ENCODE results near the gene USP32.
"Not testable (repeated sequence)": the region's sequence is repeated elsewhere in the genome, so short reads cannot be mapped to it uniquely, and the experiment has no call there.

The USP32 gene

DNA sequence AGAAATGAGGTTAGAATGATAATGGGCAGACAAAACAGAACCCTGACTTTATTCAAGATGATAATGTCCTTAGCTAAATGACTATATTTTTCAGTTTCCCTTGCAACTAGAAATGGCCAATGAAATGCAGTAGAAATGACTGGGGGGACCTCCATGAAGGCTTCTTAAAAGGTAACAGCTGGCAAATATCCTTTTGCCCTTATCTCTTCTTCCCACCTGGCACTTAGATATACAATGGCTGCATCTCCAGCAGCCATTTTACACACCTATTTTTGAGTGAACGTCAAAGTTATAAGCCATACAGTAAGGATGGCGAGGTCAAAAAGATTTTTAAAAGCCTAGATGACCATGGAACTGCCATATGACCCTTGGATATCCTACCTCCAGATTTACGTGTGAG, 39.9 kb downstream of the USP32 start:
- DNase-seq (ENCODE audit: low read depth), result no peak
- TF ChIP-seq MYC (IDR thresholded peaks at IDR 0.05; ENCODE audit: low read depth, low read length), result no peak
- TF ChIP-seq MAX (IDR thresholded peaks at IDR 0.05; ENCODE audit: low read depth, low read length), result no peak
- TF ChIP-seq, protein P1, sequence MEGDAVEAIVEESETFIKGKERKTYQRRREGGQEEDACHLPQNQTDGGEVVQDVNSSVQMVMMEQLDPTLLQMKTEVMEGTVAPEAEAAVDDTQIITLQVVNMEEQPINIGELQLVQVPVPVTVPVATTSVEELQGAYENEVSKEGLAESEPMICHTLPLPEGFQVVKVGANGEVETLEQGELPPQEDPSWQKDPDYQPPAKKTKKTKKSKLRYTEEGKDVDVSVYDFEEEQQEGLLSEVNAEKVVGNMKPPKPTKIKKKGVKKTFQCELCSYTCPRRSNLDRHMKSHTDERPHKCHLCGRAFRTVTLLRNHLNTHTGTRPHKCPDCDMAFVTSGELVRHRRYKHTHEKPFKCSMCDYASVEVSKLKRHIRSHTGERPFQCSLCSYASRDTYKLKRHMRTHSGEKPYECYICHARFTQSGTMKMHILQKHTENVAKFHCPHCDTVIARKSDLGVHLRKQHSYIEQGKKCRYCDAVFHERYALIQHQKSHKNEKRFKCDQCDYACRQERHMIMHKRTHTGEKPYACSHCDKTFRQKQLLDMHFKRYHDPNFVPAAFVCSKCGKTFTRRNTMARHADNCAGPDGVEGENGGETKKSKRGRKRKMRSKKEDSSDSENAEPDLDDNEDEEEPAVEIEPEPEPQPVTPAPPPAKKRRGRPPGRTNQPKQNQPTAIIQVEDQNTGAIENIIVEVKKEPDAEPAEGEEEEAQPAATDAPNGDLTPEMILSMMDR (IDR thresholded peaks at IDR 0.05; ENCODE audit: low read depth, low read length), result no peak
- TF ChIP-seq POLR2A (IDR thresholded peaks at IDR 0.05; ENCODE audit: extremely low read depth, insufficient read length), result no peak
- H3K4me3 ChIP-seq (ENCODE audit: low read depth, low read length), result no peak overlapping the region

DNA sequence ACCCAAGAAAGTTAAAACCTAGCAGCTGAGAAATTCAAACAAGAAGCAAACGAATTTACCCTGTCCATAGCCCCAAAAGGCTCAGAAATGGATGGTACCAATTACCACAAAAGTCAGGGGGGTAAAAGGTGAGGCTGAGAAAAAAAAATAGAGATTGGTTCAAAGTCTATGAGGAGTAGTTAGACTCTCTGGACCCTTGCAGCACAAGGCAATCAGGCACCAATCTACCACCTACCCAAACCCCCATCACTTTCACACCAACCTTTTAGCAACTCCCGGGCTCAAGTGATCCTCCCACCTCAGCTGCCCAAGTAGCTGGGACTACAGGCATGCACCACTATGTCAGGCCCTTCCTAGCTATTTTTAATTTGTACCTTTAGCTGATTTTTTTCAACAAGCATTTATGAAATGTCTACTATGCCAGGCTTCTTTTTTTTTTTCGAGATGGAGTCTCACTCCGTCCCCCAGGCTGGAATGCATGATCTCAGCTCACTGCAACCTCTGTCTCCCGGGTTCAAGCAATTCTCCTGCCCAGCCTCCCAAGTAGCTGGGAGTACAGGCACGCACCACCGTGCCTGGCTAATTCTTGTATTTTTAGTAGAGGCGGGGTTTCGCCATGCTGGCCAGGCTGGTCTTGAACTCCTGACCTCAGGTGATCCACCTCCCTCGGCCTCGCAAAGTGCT, 40.8 kb downstream of the USP32 start:
- DNase-seq (ENCODE audit: low read depth), result no peak
- TF ChIP-seq POLR2A (IDR thresholded peaks at IDR 0.05; ENCODE audit: extremely low read depth, insufficient read length) (no peak), MYC (IDR thresholded peaks at IDR 0.05; ENCODE audit: low read depth, low read length) (no peak), MAX (IDR thresholded peaks at IDR 0.05; ENCODE audit: low read depth, low read length) (no peak)
- TF ChIP-seq, protein P1 (IDR thresholded peaks at IDR 0.05; ENCODE audit: low read depth, low read length), result no peak
- no peak overlapping the region for H3K4me3 ChIP-seq (ENCODE audit: low read depth, low read length)

DNA sequence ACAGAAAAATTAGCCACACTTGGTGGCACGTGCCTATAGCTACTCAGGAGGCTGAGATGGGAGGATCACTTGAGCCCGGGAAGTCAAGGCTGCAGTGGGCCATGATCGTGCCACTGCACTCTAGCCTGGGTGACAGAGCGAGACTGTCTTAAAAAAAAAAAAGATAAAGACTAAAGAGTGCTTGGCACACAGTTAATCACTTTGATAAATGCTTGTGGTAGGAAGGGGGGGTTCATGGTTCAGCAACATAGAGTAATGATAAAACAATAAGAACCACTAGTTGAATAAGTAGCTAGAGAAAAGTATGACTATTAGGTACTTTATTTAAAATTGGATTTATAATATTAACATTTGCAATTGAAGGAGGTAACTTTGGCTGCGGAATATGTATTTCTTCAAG, 43.3 kb downstream of the USP32 start:
- H3K4me3 ChIP-seq (ENCODE audit: low read depth, low read length), result no peak overlapping the region
- no peak for DNase-seq (ENCODE audit: low read depth)
- no peak for TF ChIP-seq POLR2A (IDR thresholded peaks at IDR 0.05; ENCODE audit: extremely low read depth, insufficient read length)
- no peak for TF ChIP-seq MYC (IDR thresholded peaks at IDR 0.05; ENCODE audit: low read depth, low read length)
- TF ChIP-seq, protein P1 (IDR thresholded peaks at IDR 0.05; ENCODE audit: low read depth, low read length), result no peak
- no peak for TF ChIP-seq MAX (IDR thresholded peaks at IDR 0.05; ENCODE audit: low read depth, low read length)

DNA sequence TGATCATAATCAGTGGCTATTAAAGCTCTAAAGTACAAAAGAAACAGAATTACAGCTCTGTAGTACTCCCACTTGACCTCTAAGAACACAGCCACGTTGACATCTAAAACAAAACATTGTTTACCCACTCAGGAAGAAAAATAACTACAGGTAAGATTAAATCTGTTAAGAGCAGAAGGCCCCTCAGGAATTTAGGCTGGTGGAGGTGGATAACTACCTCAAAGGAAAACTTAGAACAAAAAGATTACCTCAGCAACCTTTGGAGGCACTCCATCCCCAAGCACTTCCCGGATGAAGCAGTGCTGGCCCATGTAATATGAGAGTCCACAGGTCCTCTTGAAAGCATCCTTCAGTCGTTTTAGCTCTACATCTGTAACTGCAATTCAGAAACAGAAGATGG, 46.7 kb downstream of the USP32 start:
- DNase-seq (ENCODE audit: low read depth), result no peak
- no peak overlapping the region for H3K4me3 ChIP-seq (ENCODE audit: low read depth, low read length)

GRCh38 chr17:60342492-60342891, 49.4 kb downstream of the USP32 start:
- DNase-seq (ENCODE audit: low read depth); H3K4me3 ChIP-seq (ENCODE audit: low read depth, low read length): not testable (repeated sequence)

More for the DNA sequence above, 46.7 kb downstream of the USP32 start:
- TF ChIP-seq POLR2A (IDR thresholded peaks at IDR 0.05; ENCODE audit: extremely low read depth, insufficient read length) (no peak), MYC (IDR thresholded peaks at IDR 0.05; ENCODE audit: low read depth, low read length) (no peak), MAX (IDR thresholded peaks at IDR 0.05; ENCODE audit: low read depth, low read length) (no peak)
- TF ChIP-seq, protein P1 (IDR thresholded peaks at IDR 0.05; ENCODE audit: low read depth, low read length), result no peak

GRCh38 chr17:60335289-60335688, 56.6 kb downstream of the USP32 start:
- no peak for TF ChIP-seq MYC (IDR thresholded peaks at IDR 0.05; ENCODE audit: low read depth, low read length)
- TF ChIP-seq, protein P1 (IDR thresholded peaks at IDR 0.05; ENCODE audit: low read depth, low read length), result no peak
- TF ChIP-seq MAX (IDR thresholded peaks at IDR 0.05; ENCODE audit: low read depth, low read length), result no peak
- TF ChIP-seq POLR2A (IDR thresholded peaks at IDR 0.05; ENCODE audit: extremely low read depth, insufficient read length), result no peak
- no peak for DNase-seq (ENCODE audit: low read depth)
- no peak overlapping the region for H3K4me3 ChIP-seq (ENCODE audit: low read depth, low read length)
